ENCODE measurements around the gene SYT12. TPM values are rescaled to one million over a fixed set of nuclear protein-coding genes. Genes with fewer than 3 reads are reported as not detected.
"Not testable (repeated sequence)": the region's sequence is repeated elsewhere in the genome, so short reads cannot be mapped to it uniquely, and the experiment has no call there.

The SYT12 gene
- total RNA-seq, 1 experiment from 2014 or later: 0.06 TPM

DNA sequence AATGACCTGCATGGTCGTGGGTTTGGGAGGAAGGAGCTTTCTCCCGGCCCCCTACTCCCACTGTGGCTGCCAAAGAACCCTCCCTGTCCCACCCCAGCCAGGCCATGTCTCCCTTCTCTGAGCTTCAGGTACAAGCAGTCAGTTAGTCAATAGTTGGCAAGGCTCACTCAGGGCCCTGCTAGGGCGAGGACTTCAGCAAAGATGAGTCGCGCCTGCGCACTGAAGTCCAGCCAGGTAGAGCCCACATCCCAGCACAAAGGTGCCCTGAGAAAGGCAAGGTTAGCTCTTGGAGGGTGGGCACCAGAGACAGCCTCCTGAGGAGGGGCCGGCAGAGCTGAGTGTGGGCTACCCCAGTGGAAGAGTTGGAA lies 36.8 kb upstream of the SYT12 start:
- H3K9me3 ChIP-seq (replicated peaks): no peaks in the 10 kb centered on the region
- DNase-seq: no peak
- no peak overlapping the region for H3K4me3 ChIP-seq
- no peaks in the 10 kb centered on the region for H3K27me3 ChIP-seq
- no peak overlapping the region for H3K27ac ChIP-seq
- peaks cover 4% of the 10 kb centered on the region; the same call in 1 of the 2 replicates for H3K4me1 ChIP-seq
- no peaks in the 10 kb centered on the region for H3K36me3 ChIP-seq

GRCh38 chr11:66987158-66987620 lies 35.7 kb upstream of the SYT12 start:
- DNase-seq: no peak

GRCh38 chr11:66987924-66988637 lies 34.9 kb upstream of the SYT12 start:
- Histone ChIP-seq H3K27ac (no peak overlapping the region), H3K9me3 (replicated peaks) (no peaks in the 10 kb centered on the region), H3K36me3 (no peaks in the 10 kb centered on the region), H3K4me3 (no peak overlapping the region), H3K4me1 (no peaks in the 10 kb centered on the region), H3K27me3 (no peaks in the 10 kb centered on the region)
- no peak for DNase-seq

More at GRCh38 chr11:66987158-66987620, 35.7 kb upstream of the SYT12 start:
- no peaks in the 10 kb centered on the region for H3K36me3 ChIP-seq
- no peak overlapping the region for H3K27ac ChIP-seq
- no peaks in the 10 kb centered on the region for H3K9me3 ChIP-seq (replicated peaks)
- H3K4me1 ChIP-seq: peaks cover 1% of the 10 kb centered on the region; the same call in 1 of the 2 replicates
- no peaks in the 10 kb centered on the region for H3K27me3 ChIP-seq
- H3K4me3 ChIP-seq: no peak overlapping the region

- H3K27me3 ChIP-seq; H3K9me3 ChIP-seq (replicated peaks); H3K27ac ChIP-seq; H3K4me3 ChIP-seq; H3K4me1 ChIP-seq; DNase-seq; H3K36me3 ChIP-seq: not testable (repeated sequence)
Measured at GRCh38 chr11:66988741-66989140, 34.2 kb upstream of the SYT12 start.

- H3K4me3 ChIP-seq; H3K4me1 ChIP-seq; H3K36me3 ChIP-seq; H3K27me3 ChIP-seq; H3K27ac ChIP-seq; H3K9me3 ChIP-seq (replicated peaks); DNase-seq: not testable (repeated sequence)
Measured at GRCh38 chr11:66989360-66989759, 33.6 kb upstream of the SYT12 start.

DNA sequence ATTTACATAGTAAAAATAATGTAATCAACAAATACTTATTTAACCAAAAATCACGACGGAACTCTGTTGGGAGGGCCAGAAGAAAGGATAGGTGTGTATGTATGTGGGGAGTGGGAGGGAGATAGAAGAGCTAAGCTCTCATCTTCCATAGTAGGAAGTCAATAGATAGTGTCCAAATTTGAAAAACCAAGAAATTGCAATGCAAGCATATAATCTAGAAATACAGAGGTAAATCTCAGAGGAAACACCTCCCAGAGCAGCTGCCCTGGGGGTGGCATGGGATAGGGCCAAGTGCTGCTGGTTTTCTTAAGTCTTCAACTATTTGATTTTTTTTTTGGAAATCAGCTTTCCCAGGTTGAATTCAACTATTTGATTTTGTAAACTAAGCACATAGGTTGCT lies 30.9 kb upstream of the SYT12 start:
- no peak overlapping the region for H3K4me3 ChIP-seq
- peaks cover 4% of the 10 kb centered on the region; the same call in 1 of the 2 replicates for H3K4me1 ChIP-seq
- H3K36me3 ChIP-seq: no peaks in the 10 kb centered on the region
- no peak for DNase-seq
- H3K9me3 ChIP-seq (replicated peaks): no peaks in the 10 kb centered on the region
- no peak overlapping the region for H3K27ac ChIP-seq
- no peaks in the 10 kb centered on the region for H3K27me3 ChIP-seq

GRCh38 chr11:66996609-66997273 lies 26.2 kb upstream of the SYT12 start:
- no peaks in the 10 kb centered on the region for H3K36me3 ChIP-seq
- H3K27ac ChIP-seq: no peak overlapping the region
- peaks cover 4% of the 10 kb centered on the region; the same call in 1 of the 2 replicates for H3K4me1 ChIP-seq
- H3K27me3 ChIP-seq: no peaks in the 10 kb centered on the region
- H3K9me3 ChIP-seq (replicated peaks): no peaks in the 10 kb centered on the region
- DNase-seq: peak; percentile 17 to 21
- H3K4me3 ChIP-seq: no peak overlapping the region

- DNase-seq: no peak
- H3K4me1 ChIP-seq: peaks cover 4% of the 10 kb centered on the region; the same call in 1 of the 2 replicates
Measured at GRCh38 chr11:66999555-66999954, 23.4 kb upstream of the SYT12 start.

GRCh38 chr11:67001332-67001731 lies 21.6 kb upstream of the SYT12 start:
- Histone ChIP-seq H3K4me1 (peaks cover 4% of the 10 kb centered on the region; the same call in 1 of the 2 replicates), H3K9me3 (replicated peaks) (no peaks in the 10 kb centered on the region), H3K27me3 (no peaks in the 10 kb centered on the region), H3K27ac (no peak overlapping the region), H3K36me3 (no peaks in the 10 kb centered on the region), H3K4me3 (no peak overlapping the region)
- DNase-seq: no peak

More at GRCh38 chr11:66999555-66999954, 23.4 kb upstream of the SYT12 start:
- Histone ChIP-seq H3K27me3 (no peaks in the 10 kb centered on the region), H3K4me3 (no peak overlapping the region), H3K36me3 (no peaks in the 10 kb centered on the region), H3K27ac (no peak overlapping the region), H3K9me3 (replicated peaks) (no peaks in the 10 kb centered on the region)

- Histone ChIP-seq H3K9me3 (replicated peaks) (no peaks in the 10 kb centered on the region), H3K36me3 (no peaks in the 10 kb centered on the region), H3K4me1 (peaks cover 3% of the 10 kb centered on the region; the same call in 1 of the 2 replicates), H3K4me3 (no peak overlapping the region), H3K27me3 (no peaks in the 10 kb centered on the region), H3K27ac (no peak overlapping the region)
- DNase-seq: no peak
Measured at GRCh38 chr11:67002297-67002913, 20.5 kb upstream of the SYT12 start.

DNA sequence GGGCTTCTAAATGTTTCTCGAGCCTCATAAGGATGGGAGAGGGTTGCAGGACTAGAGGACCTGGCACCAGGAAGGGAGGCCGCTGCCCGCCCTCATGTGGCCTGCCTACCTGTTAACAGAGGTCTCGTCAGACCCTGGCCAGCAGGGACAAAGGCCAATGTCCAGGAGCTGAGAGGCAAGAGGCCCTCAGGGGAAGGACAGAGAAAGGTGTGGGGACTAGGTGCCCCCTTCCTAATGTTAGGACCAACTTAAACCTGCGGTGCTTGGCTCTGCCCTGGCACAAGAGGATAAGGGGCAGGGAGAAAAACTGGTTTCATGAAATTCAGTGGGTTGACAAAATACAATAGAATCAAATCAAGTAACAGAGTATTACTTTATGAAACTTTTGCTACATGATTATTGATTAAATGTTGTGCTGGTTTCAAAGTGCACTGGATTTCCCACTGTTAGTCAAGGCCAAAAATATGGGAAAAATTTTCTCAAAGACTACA lies 20.0 kb upstream of the SYT12 start:
- H3K27me3 ChIP-seq: no peaks in the 10 kb centered on the region
- DNase-seq: no peak
- no peak overlapping the region for H3K4me3 ChIP-seq
- H3K4me1 ChIP-seq: peaks cover 3% of the 10 kb centered on the region; the same call in 1 of the 2 replicates
- no peaks in the 10 kb centered on the region for H3K9me3 ChIP-seq (replicated peaks)
- no peak overlapping the region for H3K27ac ChIP-seq
- no peaks in the 10 kb centered on the region for H3K36me3 ChIP-seq

DNA sequence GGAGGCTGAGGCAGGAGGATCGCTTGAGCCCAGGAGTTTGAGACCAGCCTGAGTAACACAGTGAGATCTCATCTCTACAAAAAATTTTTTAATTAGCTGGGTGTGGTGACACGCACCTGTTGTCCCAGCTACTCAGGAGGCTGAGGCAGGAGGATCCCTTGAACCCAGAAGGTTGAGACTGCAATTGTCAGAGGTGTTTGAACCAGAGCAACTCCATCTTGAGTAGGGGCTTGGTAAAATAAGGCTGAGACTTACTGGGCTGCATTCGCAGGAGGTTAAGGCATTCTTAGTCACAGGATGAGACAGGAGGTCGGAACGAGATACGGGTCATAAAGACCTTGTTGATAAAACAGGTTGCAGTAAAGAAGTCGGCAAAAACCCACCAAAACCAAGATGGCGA lies 17.7 kb upstream of the SYT12 start:
- not testable (repeated sequence) for H3K4me3 ChIP-seq; H3K36me3 ChIP-seq; H3K27ac ChIP-seq; H3K9me3 ChIP-seq (replicated peaks); H3K4me1 ChIP-seq; DNase-seq; H3K27me3 ChIP-seq

DNA sequence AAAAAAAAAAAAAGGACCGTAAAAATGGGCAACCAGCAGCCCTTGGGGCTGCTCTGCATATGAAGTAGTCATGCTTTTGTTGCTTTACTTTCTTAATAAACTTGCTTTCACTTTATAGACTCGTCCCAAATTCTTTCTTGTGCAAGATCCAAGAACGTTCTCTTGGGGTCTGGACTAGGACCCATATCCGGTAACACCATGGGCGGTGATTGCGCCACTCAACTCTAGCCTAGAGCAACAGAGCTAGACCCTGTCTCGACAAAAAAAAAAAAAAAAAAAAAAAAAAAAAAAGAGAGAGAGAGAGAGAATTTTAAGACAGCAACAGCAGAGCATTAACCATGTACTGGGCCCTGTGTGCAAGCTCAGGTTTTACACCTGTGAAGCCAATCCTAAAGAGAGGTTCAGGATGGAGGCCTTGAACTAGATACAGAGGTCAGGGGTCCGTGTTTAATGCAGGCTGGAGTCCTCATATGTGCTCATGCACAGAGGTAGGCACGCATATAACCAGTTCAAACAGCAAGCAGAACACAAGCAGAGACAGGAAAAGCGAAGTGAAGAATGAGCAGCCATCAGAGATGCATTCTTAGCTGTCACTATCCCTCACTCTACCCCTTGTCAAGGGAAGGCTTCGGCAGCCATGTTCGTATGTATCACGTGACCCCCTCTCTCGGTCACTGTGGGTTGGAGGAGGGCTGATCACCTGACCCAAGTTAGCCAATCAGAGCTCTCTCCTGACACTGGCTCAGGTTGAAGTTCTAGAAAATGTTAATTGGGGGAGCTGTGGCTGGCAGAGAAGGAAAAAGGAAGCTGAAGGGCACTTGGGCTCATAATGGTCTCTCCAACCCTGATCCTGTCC lies 16.7 kb upstream of the SYT12 start:
- no peak overlapping the region for H3K27ac ChIP-seq
- peak; percentile 86 to 90 for DNase-seq
- no peaks in the 10 kb centered on the region for H3K27me3 ChIP-seq
- no peaks in the 10 kb centered on the region for H3K9me3 ChIP-seq (replicated peaks)
- H3K36me3 ChIP-seq: no peaks in the 10 kb centered on the region
- H3K4me3 ChIP-seq: peak overlapping the region; percentile 54
- H3K4me1 ChIP-seq: peaks cover 3% of the 10 kb centered on the region; the same call in 1 of the 2 replicates

- Histone ChIP-seq H3K4me1 (peaks cover 3% of the 10 kb centered on the region; the same call in 1 of the 2 replicates), H3K27me3 (no peaks in the 10 kb centered on the region), H3K4me3 (no peak overlapping the region), H3K36me3 (no peaks in the 10 kb centered on the region), H3K9me3 (replicated peaks) (no peaks in the 10 kb centered on the region), H3K27ac (no peak overlapping the region)
- no peak for DNase-seq
Measured at GRCh38 chr11:67007126-67007525, 15.8 kb upstream of the SYT12 start.
